ENCODE data around the gene SLK.

The SLK gene

DNA sequence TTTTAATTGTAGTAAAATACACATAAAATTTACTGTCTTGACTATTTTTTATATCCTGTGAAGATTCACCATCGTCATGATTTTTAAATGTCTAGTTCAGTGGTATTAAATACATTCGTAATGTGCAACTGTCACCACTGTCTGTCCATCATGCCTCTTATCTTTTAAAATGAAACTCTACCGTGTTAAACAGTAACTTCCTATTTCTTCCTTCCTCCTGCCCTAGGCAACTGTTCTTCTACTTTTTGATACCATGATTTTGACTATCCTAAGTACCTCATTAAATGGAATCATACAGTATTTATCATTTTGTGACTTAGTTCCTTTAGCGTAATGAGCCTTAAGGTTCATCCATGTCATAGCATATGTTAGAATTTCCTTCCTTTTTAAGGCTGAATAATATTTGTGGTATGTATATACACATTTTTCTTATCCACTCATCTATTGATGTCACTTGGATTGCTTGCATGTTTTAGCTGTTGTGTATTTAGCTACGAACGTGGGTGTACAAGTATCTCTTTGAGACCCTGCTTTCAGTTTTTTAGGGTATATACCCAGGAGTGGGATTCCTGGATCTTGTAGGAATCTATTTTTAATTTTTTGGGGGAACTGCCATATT lies 13.5 kb downstream of the SLK start:
- no peak for TF ChIP-seq FOXP2 (optimal IDR thresholded peaks at IDR 0.05; ENCODE audit: borderline replicate concordance, extremely low read depth, extremely low read length, insufficient read depth)

DNA sequence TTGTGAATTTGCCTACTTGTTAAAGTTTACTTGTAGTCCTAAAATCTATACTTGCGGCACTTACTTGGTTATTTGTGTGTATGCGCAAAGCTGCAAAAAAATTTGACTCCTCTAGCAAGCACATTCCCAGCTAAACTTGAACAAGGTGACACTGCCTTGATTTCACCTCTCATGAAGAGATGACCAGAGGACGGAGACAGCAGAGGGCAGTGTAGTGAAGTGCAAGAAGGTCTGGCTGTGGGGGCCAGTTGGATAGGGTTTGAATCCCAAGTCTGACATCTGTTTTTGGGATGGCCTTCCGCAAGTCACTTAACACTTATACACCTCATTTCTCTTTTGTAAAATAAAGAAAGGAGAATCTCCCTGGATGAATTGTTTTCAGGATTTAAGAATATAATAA lies 15.7 kb downstream of the SLK start:
- TF ChIP-seq POLR2AphosphoS5 (IDR thresholded peaks at IDR 0.05; ENCODE audit: low read depth, low read length) (no peak), FOXP2 (optimal IDR thresholded peaks at IDR 0.05; ENCODE audit: borderline replicate concordance, extremely low read depth, extremely low read length, insufficient read depth) (no peak), TAF1 (IDR thresholded peaks at IDR 0.05; ENCODE audit: borderline replicate concordance, insufficient read depth, low read length) (no peak)
- TF ChIP-seq, protein P1, sequence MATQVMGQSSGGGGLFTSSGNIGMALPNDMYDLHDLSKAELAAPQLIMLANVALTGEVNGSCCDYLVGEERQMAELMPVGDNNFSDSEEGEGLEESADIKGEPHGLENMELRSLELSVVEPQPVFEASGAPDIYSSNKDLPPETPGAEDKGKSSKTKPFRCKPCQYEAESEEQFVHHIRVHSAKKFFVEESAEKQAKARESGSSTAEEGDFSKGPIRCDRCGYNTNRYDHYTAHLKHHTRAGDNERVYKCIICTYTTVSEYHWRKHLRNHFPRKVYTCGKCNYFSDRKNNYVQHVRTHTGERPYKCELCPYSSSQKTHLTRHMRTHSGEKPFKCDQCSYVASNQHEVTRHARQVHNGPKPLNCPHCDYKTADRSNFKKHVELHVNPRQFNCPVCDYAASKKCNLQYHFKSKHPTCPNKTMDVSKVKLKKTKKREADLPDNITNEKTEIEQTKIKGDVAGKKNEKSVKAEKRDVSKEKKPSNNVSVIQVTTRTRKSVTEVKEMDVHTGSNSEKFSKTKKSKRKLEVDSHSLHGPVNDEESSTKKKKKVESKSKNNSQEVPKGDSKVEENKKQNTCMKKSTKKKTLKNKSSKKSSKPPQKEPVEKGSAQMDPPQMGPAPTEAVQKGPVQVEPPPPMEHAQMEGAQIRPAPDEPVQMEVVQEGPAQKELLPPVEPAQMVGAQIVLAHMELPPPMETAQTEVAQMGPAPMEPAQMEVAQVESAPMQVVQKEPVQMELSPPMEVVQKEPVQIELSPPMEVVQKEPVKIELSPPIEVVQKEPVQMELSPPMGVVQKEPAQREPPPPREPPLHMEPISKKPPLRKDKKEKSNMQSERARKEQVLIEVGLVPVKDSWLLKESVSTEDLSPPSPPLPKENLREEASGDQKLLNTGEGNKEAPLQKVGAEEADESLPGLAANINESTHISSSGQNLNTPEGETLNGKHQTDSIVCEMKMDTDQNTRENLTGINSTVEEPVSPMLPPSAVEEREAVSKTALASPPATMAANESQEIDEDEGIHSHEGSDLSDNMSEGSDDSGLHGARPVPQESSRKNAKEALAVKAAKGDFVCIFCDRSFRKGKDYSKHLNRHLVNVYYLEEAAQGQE (IDR thresholded peaks at IDR 0.05; ENCODE audit: insufficient read depth in 1 of 2, low read depth in 2 of 2, low read length in 2 of 2), result no peak

- no peak for TF ChIP-seq POLR2AphosphoS5 (IDR thresholded peaks at IDR 0.05; ENCODE audit: low read depth, low read length)
- TF ChIP-seq FOXP2 (optimal IDR thresholded peaks at IDR 0.05; ENCODE audit: borderline replicate concordance, extremely low read depth, extremely low read length, insufficient read depth), result no peak
- TF ChIP-seq, protein P1 (IDR thresholded peaks at IDR 0.05; ENCODE audit: insufficient read depth in 1 of 2, low read depth in 2 of 2, low read length in 2 of 2), result no peak
- no peak for TF ChIP-seq TAF1 (IDR thresholded peaks at IDR 0.05; ENCODE audit: borderline replicate concordance, insufficient read depth, low read length)
- TF ChIP-seq SIN3A (IDR thresholded peaks at IDR 0.05; ENCODE audit: borderline replicate concordance, insufficient read depth, low read length), result no peak
These were observed 16.5 kb downstream of the SLK start for GRCh38 chr10:103983367-103983911.

DNA sequence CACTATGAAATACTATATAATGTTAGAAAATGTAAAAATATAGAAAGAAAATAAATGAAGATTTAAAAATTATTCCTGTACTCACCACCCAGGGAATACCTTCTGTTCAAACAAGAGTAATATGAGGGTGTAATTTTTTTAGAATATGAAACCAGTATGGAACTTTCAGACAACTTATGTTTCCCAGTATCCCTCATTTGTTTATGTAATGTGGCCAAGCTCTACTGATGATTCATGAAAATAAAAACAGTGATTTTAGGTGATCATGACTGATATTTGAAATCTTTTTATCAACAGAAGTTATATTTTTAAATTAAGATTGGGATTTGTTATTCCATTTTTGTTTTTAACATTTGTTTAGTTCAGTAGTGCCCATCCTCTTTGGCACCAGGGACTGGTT lies 18.8 kb downstream of the SLK start:
- TF ChIP-seq TAF1 (IDR thresholded peaks at IDR 0.05; ENCODE audit: borderline replicate concordance, insufficient read depth, low read length) (no peak), POLR2AphosphoS5 (IDR thresholded peaks at IDR 0.05; ENCODE audit: low read depth, low read length) (no peak), FOXP2 (optimal IDR thresholded peaks at IDR 0.05; ENCODE audit: borderline replicate concordance, extremely low read depth, extremely low read length, insufficient read depth) (no peak), SIN3A (IDR thresholded peaks at IDR 0.05; ENCODE audit: borderline replicate concordance, insufficient read depth, low read length) (no peak)
- TF ChIP-seq, protein P1 (IDR thresholded peaks at IDR 0.05; ENCODE audit: insufficient read depth in 1 of 2, low read depth in 2 of 2, low read length in 2 of 2), result no peak

- TF ChIP-seq, protein P1 (IDR thresholded peaks at IDR 0.05; ENCODE audit: insufficient read depth in 1 of 2, low read depth in 2 of 2, low read length in 2 of 2), result no peak
- no peak for TF ChIP-seq TAF1 (IDR thresholded peaks at IDR 0.05; ENCODE audit: borderline replicate concordance, insufficient read depth, low read length)
- no peak for TF ChIP-seq POLR2AphosphoS5 (IDR thresholded peaks at IDR 0.05; ENCODE audit: low read depth, low read length)
- TF ChIP-seq SIN3A (IDR thresholded peaks at IDR 0.05; ENCODE audit: borderline replicate concordance, insufficient read depth, low read length), result no peak
- no peak for TF ChIP-seq FOXP2 (optimal IDR thresholded peaks at IDR 0.05; ENCODE audit: borderline replicate concordance, extremely low read depth, extremely low read length, insufficient read depth)
These were observed 19.4 kb downstream of the SLK start for GRCh38 chr10:103986360-103986759.

All from PFSK-1 (cell line).